CD1c-positive myeloid dendritic cell (primary cell): Measurements from ENCODE around the gene FOXO4.

Source experiments
- DNase-seq: peaks from one replicate; pipeline ENCODE4 v3.0.0-alpha.2; 2016; ENCODE audit errors: extremely low spot score

FOXO4 gene, protein sequence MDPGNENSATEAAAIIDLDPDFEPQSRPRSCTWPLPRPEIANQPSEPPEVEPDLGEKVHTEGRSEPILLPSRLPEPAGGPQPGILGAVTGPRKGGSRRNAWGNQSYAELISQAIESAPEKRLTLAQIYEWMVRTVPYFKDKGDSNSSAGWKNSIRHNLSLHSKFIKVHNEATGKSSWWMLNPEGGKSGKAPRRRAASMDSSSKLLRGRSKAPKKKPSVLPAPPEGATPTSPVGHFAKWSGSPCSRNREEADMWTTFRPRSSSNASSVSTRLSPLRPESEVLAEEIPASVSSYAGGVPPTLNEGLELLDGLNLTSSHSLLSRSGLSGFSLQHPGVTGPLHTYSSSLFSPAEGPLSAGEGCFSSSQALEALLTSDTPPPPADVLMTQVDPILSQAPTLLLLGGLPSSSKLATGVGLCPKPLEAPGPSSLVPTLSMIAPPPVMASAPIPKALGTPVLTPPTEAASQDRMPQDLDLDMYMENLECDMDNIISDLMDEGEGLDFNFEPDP

DNA sequence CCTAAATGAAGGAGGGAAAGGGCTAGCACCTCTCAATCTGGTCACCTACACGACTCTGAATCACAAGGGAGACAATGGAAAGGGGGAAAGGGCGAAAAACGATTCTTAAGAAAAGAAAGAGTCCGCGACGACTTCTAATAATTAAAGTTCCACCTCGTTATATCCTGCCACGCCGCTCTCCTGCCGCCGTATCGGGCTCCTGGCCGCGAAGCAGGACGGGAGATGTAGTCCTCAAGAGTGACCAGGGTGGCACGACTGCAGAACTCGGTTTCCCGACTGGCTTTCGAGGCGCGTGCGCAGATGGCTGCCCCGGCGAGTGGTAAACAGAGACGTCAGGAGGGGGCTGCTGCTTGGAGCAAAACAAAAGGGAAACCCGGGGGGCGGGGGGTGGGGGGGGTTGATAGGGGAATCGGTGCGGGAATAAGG is at the start of gene FOXO4:
Gene FOXO4 (plus strand): TSS at position 297 of the 426 bp plus-strand sequence. CDS start 678 bp downstream, outside the sequence.
- DNase-seq, result peak; percentile 87

DNA sequence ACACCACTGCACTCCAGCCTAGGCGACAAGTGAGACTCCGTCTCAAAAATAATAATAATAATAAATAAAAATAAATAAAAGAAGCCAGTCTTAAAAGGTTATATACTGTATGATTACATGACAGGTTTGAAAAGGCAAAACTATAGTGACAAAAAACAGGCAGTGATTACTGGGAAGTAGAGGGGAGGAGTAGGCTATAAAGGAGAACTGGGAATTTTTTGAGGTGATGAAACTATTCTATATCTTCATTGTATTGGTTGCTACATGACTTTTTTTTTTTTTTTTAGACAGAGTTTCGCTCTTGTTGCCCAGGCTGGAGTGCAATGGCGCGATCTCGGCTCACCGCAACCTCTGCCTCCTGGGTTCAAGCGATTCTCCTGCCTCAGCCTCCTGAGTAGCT is 47.8 kb upstream of the FOXO4 start:
- peak; percentile 61 for DNase-seq

DNA sequence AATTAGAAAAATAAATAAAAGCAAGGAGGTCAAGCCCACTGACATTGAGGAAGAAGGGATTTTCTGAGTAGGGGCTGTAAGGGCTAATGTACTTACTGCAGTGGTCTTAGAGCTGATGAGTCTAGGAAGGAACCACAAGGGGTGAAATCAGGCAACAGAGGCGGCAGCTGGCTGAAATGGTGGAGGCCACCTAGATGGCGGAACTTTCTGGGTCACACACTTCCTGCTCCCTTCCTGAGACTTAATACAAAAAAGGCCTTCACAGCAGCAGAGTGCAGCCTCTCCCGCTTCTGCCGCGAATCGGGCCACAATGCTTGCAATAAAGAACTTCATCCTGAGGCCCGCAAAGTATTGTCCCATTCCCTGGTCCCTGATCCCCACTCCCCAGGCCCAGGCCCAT is 42.9 kb upstream of the FOXO4 start:
- DNase-seq, result no peak

DNA sequence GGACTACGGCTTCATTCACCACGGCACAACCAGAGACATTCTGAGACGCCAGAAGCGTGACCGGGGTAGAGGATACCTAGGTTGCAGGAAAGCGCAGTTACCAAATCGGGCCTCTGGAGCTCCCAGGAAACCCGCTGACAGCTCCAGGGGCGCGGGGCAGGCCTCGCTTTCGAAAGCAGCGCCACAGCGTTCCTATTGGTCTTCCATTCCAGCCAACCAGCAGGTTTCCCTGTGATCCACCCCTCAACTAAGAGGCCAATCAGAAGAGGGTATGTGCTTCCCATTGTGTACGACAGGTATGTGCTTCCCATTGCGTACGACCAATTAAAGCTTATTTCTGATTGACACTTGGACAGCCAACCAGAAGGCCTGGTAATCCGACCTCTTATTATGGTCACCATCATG is 42.4 kb upstream of the FOXO4 start:
- DNase-seq, result peak; percentile 26

DNA sequence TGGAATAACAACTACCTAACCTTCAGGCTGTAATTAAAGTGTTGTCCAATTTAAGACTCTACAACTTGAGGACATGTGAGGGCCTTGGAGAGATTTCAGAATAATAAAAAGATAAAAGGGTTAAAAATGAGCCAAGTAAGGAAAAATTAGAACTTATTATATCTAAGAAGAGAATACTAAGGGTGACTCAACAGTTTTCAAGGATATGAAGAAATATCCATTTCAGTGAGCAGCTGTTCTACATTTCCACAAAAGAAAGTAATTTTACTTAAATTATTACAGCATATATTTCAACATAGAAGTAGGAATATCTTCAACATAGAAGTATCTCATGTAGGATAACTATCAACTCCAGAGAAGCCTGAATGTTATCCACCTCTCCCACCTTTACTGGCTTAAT is 38.8 kb upstream of the FOXO4 start:
- DNase-seq, result no peak

DNA sequence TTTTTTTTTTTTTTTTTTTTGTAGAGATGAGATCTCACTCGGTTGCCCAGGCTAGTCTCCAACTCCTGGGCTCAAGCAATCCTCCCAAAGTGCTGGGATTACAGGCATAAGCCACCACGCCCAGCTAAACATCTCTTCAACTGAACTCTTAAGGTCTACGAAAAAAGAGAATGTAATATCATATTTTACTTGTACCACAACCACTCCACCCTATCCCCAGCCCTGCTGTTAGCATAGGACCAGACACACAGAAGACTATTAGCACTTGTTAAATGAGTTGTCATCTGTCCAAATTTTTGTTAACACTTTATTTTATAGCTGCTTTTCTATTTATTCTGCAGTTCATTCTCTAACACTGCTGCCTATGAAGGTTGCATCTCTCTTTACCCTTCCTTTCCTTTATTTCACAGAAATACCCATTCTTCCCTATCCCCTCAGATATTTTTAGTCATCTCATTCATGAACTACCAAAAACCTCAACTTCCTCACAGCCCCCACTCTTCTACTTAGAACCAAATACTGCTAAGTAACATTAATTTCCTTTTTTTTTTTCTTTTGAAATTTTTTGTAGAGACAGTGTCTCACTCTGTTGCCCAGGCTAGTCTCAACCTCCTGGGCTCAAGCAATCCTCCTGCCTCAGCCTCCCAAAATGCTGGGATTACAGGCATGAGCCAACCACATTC is 37.7 kb upstream of the FOXO4 start:
- DNase-seq, result peak; percentile 44

DNA sequence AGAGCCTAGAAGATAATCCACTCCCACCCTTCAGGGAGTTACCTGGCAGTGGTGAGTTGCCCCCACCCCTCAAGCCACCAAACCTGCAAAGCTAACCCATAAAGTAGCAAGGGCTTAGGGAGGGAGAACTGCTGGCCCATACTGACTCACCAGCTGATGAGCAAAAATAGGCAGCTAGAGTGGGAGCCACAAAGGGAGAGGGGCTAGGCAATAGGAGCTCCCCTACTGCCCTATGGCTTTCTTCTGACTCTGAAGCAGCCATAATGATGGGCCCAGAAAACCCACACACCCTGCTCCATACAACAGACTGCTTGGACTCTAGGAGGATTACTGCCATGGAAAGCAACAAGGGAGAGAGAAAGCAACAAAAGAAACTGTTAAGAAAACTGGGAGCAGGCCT is 35.5 kb upstream of the FOXO4 start:
- DNase-seq, result no peak

DNA sequence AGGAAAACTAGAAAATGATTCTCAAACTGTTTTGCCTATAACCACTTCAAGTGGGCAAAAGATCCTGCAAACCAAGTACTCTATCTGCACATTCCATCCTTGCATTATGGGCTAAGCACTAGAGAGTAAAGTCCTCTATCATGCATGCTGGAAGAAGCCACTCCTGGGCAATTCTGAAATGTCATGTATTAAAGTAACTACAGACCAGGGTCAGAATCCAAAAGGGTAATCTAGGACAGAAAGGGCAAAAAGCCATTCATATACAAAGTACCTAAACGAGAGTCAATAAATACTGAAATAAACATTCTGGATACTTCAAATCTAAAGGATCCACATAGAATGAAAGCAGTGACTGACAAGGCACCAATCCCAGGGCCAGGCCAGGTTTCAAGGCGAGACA is 28.6 kb upstream of the FOXO4 start:
- DNase-seq, result no peak

DNA sequence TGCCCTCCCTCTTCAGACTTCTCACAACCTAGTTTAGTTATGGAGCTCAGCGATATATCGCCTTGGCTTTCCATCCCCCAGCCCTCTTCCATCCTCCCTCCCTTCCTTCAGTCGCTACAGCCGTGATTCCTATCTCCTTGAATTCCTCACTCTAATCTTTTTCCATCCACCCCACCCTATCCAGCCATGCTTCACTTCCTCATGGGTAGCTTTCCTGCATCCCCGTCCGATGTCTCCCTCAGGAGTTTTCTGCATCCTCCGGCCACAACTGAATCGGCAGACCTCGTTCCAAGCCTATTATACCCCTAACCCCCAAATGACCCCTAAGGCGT is 28.0 kb upstream of the FOXO4 start:
- DNase-seq, result no peak

DNA sequence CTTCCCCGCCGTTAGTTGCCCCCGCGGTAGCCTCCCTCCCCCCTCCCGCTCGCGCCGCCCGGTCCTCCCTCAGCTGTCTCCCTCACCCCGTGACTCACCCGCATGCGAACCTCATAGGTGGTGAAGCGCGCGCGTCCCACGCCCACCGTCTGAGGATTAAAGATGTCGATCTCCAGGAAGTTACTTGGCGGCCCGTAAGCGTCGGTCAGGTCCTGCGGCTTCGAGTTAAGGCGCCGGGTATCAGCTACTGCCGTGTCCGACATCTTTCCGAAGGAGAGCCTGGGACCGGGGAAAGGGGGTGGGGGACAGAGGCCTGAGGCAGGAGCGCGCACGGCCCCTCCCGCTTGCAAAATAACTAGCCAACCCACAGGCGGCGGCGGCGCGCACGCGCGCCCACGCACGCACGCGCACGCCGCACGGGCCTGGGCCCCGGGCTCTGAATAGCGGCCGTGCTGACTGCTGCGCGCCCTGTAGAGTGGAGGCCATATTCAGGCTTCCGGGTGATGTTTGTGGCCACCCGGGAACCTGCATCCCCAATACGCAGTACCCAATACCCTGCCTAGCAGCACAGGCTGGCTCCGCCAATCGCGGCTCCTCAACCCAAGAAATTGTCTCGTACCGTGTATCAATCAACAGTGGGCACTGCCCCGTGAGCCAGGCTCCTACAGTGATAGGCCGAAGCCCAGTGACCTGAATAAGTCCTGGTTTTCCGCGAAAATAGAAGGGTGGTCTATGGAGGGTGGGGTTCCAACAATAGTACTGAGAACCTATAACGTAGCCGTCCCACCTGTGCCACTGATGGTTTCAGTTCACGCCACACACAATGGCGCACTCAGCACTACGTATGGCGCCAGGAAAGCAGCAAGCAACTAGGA is 27.4 kb upstream of the FOXO4 start, which contains the start of gene SNX12:
Gene SNX12 (minus strand): TSS at position 291 of the 875 bp plus-strand sequence. CDS start 28 bp downstream, at position 263.
- peak; percentile 91 for DNase-seq

DNA sequence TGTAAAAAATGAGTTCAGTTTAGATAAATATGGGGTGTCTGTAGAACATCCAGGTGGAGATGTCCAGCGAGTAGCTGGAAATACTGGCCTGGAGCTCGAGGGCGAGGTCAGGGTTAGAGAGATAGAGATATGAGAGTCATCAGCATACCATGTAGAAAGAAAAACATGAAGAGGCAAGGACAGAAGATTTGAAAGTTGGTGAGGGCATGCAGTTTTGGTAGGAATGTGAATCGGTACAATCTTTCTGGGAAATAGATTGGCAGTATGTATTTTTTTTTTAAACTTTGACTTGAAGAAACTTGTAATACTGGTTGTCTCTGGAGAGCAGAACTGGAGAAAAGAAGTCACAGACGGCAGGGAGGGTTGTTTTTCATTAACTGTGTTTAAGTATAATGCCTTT is 25.1 kb upstream of the FOXO4 start:
- DNase-seq, result no peak

DNA sequence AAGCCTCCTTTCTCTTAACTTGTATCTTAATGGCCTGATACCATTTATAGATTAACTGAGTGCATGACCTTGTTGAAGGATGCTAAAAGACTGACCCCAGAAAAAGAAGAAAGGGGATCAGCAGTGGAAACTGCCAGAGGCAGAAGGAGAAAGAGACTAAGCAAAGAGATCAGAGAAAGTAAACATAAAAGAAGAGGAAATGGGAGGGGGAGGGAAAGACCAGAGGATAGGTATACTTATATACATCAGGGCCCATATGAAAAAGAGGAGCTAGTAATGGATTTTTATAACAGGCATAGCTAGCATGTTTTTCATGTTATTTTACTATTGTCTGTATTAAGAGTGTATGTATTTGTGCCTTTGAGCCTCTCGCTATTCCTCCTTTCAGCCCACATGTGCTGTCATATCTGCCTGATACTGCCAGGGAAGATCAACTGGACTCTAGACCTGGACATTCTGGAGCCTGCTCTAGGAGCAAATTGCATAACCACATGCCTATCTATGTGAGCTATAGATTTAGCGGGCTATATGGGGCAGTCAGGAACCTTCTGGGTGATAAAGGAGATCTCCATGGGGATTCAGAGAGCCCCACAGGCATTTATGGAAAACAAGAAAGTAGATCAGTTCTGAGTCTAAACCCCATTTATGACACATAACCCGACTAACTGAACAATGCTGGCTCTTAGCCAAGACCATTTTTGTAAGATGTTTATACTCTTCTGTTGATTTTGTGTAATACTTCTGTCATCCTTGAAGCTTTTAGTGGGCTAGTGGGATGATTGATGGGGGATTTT is 14.1 kb upstream of the FOXO4 start:
- DNase-seq, result no peak

DNA sequence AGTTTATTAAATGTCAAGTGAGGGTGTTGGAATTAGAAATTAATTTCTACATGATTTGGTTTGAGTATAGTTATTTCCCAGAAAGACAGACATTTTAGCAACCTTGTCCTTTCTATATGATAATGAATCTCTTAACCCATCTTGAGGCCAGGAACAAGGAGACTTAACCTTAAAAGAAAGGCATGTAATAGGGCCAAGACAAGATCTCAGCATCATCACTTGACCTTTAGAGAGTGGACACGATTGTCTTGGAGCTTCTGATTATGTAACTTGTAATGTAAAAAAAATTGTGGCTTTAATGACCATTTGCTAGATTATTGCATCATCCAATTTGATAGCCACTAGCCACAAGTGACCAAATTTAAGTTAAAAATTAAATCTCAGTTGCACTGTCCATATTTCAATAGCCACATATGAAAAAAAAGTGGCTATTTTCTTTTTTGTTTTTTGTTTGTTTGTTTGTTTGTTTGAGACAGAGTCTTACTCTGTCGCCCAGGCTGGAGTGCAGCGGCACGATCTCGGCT is 13.5 kb upstream of the FOXO4 start:
- no peak for DNase-seq

DNA sequence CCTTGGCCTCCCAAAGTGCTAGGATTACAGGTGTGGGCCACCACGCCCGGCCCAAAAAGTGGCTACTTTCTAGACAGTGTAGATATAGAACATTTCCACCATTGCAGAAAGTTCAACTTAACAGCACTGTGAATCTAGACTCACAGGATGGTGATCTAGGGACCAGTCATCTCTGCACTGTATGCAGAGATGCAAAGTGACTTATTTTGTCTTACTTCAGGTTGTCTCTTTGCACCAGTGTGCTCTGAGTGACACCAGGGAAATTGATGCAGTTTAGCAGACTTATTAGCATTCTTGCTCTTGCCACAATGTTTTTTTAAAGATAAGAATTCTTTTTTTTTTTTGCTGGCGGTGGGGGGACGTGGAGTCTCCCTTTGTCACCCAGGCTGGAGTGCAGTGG is 12.8 kb upstream of the FOXO4 start:
- no peak for DNase-seq

DNA sequence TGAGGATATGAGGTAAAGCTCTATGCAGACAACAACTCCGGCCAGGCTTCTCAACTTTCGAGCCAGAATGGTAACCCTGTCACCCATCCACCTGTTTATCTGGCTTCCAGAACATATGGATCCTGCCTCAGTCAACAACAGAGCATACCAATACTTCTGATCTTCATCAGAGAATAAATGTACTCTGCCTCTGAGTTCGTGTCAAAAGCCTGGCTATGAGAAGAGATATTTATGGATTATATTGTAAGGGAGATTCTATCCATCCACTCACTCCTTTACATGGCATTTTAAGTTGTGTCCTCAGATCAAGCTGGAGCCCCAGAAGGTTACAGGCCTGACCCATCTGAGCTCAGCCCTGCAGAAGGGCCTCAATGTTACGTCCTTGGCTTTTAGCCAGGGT is 9.8 kb upstream of the FOXO4 start:
- DNase-seq, result no peak

DNA sequence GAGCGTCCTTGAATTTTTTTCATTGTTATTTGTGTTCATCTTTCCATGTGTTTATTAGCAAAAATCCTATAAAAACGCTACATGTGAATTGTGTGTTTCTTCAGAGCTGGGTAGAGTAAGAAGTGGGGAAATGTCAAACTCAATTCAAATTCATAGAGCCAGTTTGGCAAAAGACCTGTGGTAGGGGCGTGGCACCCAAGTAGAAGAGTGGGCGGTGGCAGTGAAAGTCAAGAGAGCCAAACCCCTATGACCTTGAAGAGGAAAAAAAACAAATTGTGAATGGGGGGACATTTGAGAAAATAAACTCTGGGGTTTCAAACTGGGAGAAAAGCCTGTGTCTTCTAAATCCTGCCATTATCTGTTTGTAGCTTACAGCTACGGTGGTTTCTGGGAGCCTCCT is 4.4 kb upstream of the FOXO4 start:
- DNase-seq, result no peak

DNA sequence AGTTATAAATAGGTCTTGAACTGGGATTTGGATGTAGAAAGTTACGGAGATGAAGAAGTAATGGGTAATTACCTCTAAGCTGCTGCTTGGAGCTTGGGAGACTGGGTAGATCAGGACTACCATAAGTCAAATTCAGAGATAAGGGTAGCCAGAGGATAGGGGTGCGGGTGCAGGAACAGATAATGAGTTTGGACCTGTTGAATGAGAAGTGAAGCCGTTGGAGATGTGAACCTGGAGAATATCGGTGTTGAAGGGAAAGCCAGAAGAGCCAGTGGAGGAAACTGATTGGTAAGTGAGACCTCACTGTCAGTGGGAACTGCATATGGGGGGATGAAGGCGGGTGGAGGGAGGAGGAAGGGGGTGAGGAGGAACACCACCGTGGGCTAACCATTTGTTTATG is 618 bp upstream of the FOXO4 start:
- DNase-seq, result no peak

DNA sequence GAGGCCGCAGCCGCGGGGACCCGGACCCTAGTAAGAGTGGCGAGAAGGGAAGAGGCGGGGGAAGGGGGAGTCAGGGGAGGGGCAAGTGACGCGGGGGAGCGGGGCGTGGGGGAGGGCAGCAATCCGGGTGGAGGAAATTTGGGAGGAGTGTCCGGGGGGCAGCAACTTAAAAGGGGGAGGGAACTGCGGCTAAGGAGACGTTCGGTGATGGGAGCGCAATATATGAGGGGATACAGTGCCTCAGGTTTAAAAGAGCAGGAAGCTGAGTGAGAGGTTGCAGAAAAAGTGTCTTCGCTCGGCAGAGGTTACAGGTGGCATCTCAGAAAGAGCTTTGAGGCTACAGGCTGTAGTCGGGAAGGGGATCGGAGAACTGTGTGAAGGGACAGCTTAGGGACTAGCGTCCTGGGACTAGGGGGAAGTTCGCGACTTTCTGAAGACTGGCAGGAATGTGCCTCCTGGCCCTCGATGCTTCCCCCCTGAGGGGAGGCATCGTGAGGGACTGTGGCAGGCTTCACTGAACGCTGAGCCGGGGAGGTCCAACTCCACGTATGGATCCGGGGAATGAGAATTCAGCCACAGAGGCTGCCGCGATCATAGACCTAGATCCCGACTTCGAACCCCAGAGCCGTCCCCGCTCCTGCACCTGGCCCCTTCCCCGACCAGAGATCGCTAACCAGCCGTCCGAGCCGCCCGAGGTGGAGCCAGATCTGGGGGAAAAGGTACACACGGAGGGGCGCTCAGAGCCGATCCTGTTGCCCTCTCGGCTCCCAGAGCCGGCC is 519 bp downstream of the FOXO4 start:
- DNase-seq, result no peak

DNA sequence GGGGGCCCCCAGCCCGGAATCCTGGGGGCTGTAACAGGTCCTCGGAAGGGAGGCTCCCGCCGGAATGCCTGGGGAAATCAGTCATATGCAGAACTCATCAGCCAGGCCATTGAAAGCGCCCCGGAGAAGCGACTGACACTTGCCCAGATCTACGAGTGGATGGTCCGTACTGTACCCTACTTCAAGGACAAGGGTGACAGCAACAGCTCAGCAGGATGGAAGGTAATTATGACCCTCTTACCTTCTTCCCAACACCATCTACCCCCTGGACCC is 1.0 kb downstream of the FOXO4 start:
- DNase-seq, result no peak

DNA sequence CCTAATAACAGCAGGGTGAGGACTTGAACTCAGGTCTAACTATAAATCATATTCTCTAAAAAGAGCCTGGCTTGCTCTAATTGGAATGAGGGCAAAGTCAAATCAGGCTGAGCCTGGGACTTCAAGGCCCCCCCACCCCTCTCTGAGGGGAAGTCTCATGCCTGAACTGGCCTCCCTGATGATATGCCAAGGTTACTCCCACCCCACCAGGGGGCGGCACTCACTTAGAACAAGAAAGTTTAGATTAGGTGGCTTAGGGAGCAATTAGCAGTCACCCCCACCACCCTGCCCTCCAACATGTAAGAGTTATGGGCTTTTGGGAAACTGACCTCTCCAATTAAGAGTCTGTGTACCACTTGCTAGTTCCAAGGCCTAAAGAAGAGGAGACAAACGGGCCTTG is 2.7 kb downstream of the FOXO4 start:
- DNase-seq, result peak; percentile 72
